HL-60/S4 treated with retinoic acid at 250 ng/mL for 4 days and 3 days (cell line): ENCODE data around the gene CAMKV.

ENCODE experiments used
- in situ Hi-C: fragments of 300-500 bp; cut with MboI; formaldehyde crosslinking; loops from 2 replicates; pipeline ENCODE4 v1.7.0; 2022; ENCODE audit warnings: low sequenced_read_pairs

Gene CAMKV

DNA sequence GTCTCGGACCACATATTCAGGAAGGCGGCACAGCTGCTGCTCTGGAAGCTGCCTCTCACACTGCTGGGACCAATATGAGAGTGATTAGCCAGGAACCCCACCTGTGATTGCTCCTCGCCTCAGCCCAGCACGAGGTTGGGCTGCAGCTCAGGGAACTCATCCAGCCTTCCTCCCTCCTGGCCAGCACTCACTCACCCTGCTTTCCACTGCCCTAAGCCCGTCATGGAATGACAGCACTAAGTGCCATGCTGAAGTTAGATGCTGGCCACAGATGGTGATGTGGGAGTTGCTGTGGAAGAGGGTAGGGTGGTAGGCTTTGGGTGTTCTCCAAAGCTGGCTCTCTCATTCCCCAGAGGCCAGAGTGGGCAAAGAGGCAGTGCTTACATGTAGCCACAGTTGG lies 26.6 kb upstream of the CAMKV start:
- in situ Hi-C loops: no loop called here

DNA sequence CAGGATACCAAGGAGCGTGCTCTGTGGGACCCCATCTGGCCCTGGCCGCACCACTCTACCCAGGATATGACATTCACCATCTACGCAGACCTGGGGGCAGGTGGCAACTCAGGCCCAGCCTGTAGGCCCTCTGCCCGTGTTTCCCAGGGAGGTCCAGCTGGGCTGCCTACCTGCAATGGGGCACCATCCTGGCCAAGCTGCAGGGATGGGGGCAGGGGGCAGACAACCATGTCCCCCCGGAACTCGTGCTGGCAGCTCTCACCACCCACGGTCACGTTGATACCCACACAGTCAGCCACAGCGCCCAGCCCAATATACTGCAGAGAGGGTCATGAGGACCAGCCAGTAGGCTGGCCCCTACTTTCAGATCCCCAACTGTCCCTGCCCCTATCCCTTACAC lies 26.1 kb upstream of the CAMKV start:
- in situ Hi-C loops: no loop called here

DNA sequence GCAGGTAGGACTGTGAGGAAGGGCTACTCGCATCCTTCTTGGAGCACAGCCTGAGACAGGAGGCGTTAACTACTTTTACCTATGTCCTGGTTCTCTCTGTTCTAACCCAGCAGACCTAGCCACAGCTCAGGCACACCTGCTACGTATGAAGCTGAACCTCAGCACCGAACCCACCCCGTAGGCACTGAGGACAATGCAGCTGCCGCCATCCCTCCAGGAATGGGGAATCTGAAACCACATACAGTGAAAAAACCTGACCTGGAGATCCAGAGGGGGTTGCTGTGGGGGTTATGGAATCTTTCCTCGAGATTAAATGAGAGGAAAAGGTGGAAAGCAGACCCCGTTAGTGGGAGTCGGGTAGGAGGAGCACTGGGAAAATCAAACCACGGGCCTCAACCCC lies 19.6 kb upstream of the CAMKV start:
- in situ Hi-C loops: no loop called here

GRCh38 chr3:49886922-49887265 lies 17.2 kb upstream of the CAMKV start:
- in situ Hi-C loops: no loop called here

- in situ Hi-C loops: no loop called here
Measured at GRCh38 chr3:49883998-49884397, 14.3 kb upstream of the CAMKV start.

- in situ Hi-C loops: no loop called here
Measured at GRCh38 chr3:49882166-49882565, 12.5 kb upstream of the CAMKV start.

DNA sequence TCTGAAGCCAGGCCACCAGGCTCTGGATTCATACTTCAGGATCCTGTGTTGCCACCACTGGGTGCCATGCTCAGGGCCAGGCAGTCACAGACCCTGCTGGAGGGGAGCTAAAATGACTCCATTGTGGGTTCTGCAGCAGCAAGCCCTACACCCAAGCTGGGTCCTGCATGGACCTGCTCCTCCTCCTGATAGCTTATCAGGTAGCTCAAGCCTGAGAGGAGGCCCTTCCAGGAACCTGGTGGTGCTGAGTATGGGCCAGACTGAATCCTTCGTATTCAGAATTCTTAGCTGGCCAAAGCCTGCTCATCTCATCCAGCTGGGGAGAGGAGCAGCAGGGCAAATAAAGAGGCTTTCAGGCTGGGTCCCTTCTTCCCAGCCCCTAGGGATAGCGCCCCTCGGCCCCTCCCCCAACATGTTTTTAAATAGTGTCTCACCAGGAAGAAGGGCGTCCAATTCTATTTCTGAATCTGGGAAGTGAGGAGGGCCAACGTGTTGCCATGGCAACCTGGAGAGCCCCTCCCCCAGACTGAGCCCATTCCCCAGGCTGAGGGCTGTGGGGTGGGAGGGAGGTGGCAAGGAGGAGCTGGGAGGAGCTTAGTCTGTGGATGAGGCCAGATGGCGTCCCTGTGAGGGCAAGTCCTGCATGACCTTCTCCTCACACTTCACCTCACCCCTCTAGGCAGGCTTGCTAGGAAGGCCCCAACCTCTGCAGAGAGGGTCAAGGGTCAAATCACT lies 11.0 kb upstream of the CAMKV start:
- in situ Hi-C loops: no loop called here

DNA sequence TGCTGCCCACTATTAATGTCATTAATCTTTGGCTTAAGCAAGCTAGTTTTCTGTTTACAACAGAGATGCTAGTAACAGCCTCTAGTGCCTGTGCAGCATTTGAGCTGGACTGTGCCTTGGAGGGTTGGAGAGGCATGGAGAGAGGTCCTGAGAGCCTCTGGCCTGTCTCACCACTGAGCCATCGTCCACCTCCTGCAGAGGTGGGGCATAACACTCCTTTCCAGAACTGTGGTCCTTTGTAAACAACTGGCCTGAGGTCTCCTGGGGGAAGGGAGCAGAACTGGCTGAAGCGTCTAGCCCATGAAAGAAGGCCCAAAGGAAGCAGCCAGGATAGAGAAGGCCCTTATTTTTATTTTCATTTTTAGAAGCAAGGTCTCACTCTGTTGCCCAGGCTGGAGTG lies 10.0 kb upstream of the CAMKV start:
- in situ Hi-C loops: no loop called here

DNA sequence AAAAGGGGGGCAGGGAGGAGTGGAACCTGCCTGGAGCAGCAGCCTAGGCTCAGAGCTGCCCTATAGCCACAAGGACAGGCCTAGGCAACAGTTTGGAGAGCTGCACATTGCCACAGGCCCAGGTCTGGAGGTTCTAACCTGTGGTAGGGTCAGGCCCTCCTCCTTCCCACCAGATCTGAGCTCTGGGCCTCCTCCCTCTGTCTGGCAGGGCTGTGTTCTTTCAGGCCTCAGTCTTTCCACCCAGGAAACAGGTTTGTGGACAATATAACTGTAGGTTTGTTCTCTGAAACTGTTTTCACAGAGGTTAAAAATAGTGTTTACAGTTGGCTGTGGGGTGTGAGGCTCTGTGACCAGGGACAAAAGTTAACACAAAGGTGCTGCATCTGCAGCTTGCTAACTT lies 9.0 kb upstream of the CAMKV start:
- in situ Hi-C loops: no loop called here

- in situ Hi-C loops: no loop called here
Measured at GRCh38 chr3:49877716-49878115, 8.0 kb upstream of the CAMKV start.

DNA sequence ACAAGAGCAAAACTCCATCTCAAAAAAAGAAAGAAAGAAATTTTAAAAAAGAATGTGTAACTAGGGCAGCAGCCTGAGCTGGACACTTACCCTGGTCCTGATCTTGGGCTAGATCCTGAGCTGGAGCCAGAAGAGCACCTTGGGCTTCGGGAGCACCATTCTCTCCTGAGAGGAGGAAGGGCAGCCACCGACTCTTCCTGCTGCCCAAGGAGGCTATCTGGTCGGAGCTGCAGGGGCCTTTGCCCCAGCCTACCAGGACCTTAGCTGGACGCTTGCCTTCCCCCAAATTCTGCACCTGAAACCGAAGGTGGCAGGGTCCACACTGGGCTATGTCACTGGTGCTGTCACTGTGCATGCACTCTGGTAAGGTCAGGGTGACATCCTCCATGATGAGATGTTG lies 6.9 kb upstream of the CAMKV start:
- in situ Hi-C loops: no loop called here

DNA sequence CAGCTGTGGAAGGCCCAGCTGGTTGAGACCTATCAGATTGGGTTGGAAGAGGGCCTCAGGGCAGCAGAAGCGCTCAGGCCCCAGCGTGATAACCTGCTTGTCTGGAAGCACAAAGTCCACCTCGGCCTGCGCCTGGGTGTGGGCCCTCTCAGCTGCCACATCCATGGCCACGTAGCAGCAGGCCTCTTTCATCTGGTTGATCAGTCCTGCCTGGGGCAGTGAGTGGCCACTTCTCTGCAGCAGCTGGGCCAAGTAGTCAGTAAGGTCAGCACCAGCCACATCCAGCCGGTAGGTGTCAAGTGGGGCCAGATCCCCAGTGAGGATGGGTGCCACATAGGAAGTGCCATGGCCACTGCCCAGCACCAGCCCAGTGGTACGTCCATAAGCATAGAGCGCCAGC lies 3.9 kb upstream of the CAMKV start:
- in situ Hi-C loops: no loop called here

DNA sequence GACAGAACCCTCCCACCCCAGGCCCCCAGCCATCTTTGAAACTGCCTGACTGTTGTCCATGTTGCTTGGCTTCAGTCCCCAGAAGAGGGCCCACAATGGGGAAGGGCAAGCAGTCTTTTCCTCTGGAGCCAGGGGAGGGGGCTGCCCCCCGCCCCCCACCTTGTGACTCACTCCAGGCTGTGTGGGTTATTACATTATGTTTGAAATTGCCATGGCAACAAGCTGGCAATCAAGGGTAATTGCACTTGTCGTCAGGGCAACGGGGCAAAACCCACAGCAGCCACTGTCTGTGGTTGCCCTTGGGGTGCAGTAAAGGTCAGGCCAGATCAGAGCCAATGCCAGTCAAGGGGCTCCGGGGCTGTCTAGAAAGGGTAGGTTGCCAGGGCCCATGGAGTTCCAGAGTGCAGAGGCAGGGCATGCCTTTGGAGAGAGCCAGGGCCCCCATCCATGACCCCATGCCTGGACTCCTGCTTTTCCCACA lies 3.1 kb upstream of the CAMKV start:
- in situ Hi-C loops: no loop called here

- in situ Hi-C loops: no loop called here
Measured at GRCh38 chr3:49871531-49872153, 1.9 kb upstream of the CAMKV start.

- in situ Hi-C loops: no loop called here
Measured at GRCh38 chr3:49868862-49869466, 742 bp downstream of the CAMKV start.

GRCh38 chr3:49867871-49868321 lies 1.8 kb downstream of the CAMKV start:
- in situ Hi-C loops: no loop called here

GRCh38 chr3:49867400-49867799 lies 2.3 kb downstream of the CAMKV start:
- in situ Hi-C loops: no loop called here

- in situ Hi-C loops: no loop called here
Measured at GRCh38 chr3:49865198-49865784, 4.4 kb downstream of the CAMKV start.

DNA sequence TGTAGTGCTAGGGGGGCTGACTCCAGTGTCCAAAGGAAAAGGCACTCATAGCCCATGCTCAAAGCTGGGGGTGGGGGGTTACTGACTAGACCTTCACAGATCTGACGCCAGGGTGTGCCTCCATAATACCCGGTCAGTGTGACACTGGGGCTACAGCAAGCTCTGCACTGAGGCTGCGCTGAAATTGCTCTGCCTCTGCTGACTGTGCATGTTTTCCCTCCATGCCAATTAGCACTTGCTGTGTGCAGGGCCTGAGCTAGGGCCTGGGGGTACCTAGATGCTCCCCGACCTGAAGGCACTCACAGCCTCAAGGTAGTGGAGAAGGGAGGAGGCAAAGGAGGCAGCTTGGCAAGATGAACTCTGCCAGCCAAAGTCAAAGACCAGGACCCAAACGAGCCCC lies 5.2 kb downstream of the CAMKV start:
- in situ Hi-C loops: no loop called here

DNA sequence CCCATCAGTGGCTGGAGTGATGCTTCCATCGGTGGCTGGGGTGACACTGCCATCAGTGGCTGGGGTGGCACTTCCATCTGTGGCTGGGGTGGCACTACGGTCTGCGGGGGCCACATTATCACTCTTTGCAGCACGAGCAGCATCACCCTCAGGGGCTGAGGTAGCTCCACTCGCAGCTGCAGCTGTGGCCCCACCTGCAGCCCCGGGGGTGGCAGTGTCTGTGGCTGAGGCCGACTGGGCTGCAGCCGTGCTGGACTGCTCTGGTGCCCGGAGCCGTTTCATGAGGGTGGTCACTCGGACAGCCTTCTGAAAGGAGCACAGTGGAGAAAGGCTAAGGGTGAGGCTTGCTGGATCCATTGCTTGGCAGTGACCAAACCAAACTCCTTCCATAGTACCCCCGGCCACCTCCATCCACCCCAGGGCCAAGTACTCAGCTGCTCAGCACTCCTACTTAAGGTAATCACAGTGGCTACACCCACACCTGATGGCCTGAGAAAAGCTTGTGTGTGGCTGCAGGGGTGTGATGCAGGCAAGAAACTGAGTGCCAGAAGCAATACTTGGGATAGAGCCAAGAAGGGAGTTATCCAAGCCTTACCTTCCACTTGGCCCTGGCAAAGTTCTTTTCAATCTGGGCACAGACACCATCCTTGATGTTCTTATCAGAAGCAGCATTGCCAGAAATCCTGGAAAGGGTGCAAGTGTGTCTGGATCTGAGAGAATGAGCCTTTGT lies 10.0 kb downstream of the CAMKV start:
- in situ Hi-C loops: no loop called here
